Panc1 (cell line): ENCODE measurements around the gene EML6.

Experiments used
- CTCF ChIP-seq: fragments of 450-650 bp; IDR thresholded peaks from 2 replicates; pipeline ENCODE4 v1.5.1; 2017; ENCODE audit warnings: mild to moderate bottlenecking
- POLR2AphosphoS5 ChIP-seq: IDR thresholded peaks from 2 replicates; pipeline ENCODE4 v1.6.1; 2012; ENCODE audit warnings: mild to moderate bottlenecking, low read depth, low read length, moderate library complexity
- REST ChIP-seq, 2 experiments: IDR thresholded peaks; 2 replicates each; pipeline ENCODE4 v1.6.1; 2011 to 2012; ENCODE audit warnings: low read depth in 2 of 2, control low read depth in 1 of 2, low read length in 1 of 2, mild to moderate bottlenecking in 1 of 2, moderate library complexity in 1 of 2; ENCODE audit not compliant: insufficient read depth in 1 of 2
- SIN3A ChIP-seq: IDR thresholded peaks from 2 replicates; pipeline ENCODE4 v1.6.1; 2012; ENCODE audit warnings: low read depth, mild to moderate bottlenecking, low read length, moderate library complexity, borderline replicate concordance; ENCODE audit not compliant: insufficient read depth
- TCF7L2 ChIP-seq: IDR thresholded peaks from 2 replicates; pipeline ENCODE4 v1.6.1; 2011; ENCODE audit warnings: mild to moderate bottlenecking, low read depth, low read length, inconsistent platforms

GRCh38 chr2:54771166-54771885 lies 47.9 kb downstream of the EML6 start:
- TF ChIP-seq CTCF (no peak), POLR2AphosphoS5 (no peak), REST (IDR thresholded peaks at IDR 0.05; ENCODE audit: insufficient read depth in 1 of 2, low read depth in 2 of 2, low read length in 1 of 2) (no peak), SIN3A (no peak), TCF7L2 (no peak)
